ENCODE data around the gene DCAF8.

Gene DCAF8

DNA sequence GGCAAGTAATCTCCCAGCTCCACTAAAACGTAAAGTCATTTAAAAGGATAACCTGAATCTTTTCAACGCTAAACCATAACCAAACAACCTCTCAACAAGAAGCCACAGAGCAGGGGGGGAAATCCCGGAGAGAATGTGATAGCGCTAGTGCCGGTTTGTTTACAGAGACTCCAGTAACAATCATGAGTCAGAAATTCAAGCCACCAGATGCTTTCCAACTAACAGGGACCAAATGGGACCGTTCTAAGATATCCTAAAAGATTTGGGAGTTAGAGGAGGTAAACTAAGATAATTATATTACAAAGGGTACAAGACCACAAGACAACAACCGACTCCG is 825 bp downstream of the DCAF8 start:
- peak; percentile 42 to 58 for DNase-seq (ENCODE audit: low read depth in 2 of 2)

- no peak for DNase-seq (ENCODE audit: low read depth in 2 of 2)
Measured at GRCh38 chr1:160260406-160261382, 1.7 kb downstream of the DCAF8 start.

GRCh38 chr1:160258177-160258798 is 4.1 kb downstream of the DCAF8 start:
- DNase-seq (ENCODE audit: low read depth in 2 of 2): no peak

DNA sequence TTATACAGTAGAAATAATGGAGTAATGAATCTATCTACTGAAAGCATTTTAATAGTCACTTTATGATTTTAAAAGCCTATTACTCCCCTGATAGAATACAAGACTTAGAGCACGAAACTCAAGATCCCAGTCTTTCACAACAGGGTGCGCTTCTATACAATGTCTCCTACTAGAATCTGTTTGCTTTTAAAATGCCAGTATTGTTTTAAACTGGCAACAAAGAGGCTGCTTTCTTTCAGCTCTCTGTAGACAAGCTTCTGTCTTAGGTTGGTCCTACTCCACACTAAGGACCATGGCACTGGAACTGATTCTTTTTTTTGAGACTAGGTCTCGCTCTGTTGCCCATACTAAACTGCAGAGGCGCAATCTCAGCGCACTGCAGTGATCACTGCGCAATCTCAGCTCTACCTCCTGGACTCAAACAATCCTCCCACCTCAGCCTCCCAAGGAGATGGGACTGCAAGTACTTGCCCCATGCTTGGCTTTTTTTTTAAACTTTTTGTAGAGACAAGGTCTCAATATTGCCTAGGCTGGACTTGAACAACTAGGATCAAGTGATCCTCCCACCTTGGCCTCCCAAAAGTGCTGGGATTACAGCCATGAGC is 4.8 kb downstream of the DCAF8 start:
- no peak for DNase-seq (ENCODE audit: low read depth in 2 of 2)

DNA sequence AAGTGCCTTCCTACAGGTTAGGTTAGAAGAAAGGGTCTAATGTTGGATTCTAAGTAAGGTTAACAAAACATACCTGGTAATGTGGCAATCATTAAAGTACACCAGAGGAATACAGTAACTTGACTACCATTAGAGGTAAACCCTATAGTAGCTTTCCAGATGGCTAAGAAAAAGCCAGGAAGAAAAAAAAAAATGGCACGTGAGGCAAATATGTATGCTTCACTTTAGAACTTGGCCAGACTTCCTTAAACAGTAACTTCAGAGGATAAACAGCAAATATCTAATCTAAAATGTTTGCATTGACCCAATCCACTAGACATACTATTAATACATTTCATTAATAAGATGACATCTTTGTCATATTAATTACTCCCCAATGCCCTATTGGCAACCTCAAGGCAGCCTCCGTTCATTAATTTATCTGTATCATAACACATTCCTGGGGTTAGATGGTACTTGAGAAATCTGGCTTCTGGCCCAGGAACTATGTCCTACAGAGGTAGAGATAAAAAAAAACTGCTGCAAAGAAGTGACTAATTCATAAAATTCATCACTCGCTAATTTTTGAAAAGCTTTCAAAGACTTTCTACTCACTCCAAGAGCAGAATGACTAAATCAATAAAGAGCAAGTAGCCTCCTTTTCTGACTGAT is 5.8 kb downstream of the DCAF8 start:
- no peak for DNase-seq (ENCODE audit: low read depth in 2 of 2)

GRCh38 chr1:160255781-160256300 is 6.5 kb downstream of the DCAF8 start:
- no peak for DNase-seq (ENCODE audit: low read depth in 2 of 2)

DNA sequence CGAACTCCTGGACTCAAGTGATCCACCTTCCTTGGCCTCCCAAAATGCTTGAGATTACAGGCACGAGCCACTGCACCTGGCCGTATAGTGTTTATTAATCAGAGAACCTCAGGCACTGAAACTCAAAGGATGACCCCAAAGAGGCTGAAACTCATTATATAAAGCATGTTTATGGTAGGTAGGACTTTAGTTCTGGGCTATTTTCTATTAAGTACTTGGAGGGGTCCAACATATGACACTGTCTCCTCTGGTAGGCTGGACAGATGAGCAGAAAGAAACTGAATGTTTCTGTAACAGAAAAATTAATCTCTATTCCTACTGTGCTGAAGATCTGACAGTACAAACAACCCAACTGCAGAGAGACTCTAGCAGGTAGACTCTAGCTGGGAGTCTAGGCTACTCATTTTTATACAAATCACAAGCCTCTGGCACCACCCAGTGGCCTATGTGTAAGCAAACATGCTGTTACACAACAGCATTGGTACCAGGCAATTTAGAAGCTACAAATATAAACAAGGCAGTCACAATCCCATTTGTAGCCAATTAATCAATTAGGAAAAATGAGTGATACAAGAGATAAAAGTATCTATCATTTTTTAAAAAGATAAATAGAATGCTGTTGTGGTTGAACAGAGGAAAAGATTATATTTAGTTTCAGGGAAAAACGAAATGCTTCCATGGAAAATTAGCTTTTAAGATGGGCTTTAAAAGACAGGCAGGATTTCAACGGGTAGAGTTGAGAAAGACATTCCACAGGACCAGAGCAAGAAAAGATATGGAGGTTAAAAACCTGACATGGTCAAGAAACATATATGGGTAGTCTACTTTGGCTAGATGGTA is 10.4 kb downstream of the DCAF8 start:
- peak in 1 of 2 donors; percentile 33 for DNase-seq (ENCODE audit: low read depth in 2 of 2)

GRCh38 chr1:160251011-160251410 is 11.3 kb downstream of the DCAF8 start:
- no peak for DNase-seq (ENCODE audit: low read depth in 2 of 2)

DNA sequence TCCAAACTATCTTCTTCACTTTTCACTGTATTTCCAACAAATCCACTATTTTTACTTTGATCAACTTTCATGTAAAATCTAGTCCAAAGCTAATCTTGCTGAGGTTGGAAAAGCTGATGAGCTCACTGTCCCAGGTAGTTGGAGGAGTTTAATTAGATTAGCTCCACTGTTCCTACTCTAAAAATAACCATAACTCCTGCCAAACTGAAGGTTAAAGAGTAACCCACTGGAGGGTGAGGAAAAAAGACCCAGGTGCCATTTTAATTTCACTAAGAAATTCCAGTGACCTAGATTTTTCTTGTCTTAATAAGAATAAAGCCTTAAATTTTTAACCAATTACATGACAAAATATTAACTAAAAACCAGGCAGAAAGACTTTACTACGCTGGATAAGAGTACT is 15.3 kb downstream of the DCAF8 start:
- no peak for DNase-seq (ENCODE audit: low read depth in 2 of 2)

DNA sequence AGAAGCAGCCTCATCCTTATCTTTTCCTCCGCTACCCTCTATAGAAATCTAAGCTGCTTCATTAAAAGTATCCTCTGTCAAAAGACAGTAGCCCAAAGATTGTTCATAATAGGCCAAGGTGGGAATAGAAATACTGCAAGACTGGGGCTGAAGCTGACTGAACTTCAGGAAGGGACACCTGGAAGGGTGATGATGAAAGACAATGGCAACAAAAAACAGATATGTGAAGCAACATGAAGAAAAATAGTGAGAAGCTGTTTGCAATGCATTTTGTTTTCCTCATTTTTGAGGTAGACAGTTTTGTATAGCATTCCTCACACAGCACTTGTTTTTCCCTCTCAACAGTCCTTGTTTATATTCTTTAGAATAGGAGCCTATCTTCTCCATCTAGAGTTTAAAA is 16.9 kb downstream of the DCAF8 start:
- no peak for DNase-seq (ENCODE audit: low read depth in 2 of 2)

DNA sequence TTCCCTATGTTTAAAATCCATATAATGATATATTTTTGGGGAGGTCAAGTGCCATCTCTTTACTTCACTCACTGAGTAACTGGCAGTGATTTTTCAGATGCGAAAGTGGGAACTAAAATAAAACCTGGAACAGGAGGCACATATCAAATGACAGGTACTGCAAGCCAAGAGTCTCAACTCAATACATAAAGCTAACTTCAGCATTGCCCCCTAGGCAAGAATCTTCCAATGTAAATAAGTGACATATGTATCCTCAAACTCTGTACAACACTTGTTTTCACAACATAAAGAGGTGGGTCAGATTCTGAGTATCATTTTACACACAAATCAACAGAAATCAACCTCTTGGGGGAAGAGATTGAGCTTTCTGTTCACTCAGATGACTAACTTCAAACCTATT is 18.1 kb downstream of the DCAF8 start:
- DNase-seq (ENCODE audit: low read depth in 2 of 2): no peak

GRCh38 chr1:160243767-160244166 is 18.6 kb downstream of the DCAF8 start:
- DNase-seq (ENCODE audit: low read depth in 2 of 2): no peak

- DNase-seq (ENCODE audit: low read depth in 2 of 2): no peak
Measured at GRCh38 chr1:160239582-160240299, 22.6 kb downstream of the DCAF8 start.

GRCh38 chr1:160238408-160238807 is 23.9 kb downstream of the DCAF8 start:
- no peak for DNase-seq (ENCODE audit: low read depth in 2 of 2)

DNA sequence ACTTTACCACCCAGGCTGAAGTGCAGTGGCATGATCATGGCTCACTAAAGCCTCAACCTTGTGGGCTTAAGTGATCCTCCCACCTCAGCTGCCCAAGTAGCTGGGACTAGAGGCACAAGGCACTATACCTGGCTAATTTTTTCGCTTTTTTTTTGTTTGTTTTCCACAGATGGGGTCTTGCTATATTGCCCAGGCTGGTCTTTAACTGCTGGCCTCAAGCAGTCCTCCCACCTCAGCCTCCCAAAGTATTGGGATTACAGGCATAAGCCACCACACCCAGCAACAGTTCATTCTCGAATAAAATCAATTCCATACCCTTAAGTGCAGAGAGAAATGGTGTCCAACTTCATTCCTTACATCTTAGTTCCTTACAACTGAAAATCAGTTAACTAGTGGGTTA is 24.8 kb downstream of the DCAF8 start:
- DNase-seq (ENCODE audit: low read depth in 2 of 2): no peak

DNA sequence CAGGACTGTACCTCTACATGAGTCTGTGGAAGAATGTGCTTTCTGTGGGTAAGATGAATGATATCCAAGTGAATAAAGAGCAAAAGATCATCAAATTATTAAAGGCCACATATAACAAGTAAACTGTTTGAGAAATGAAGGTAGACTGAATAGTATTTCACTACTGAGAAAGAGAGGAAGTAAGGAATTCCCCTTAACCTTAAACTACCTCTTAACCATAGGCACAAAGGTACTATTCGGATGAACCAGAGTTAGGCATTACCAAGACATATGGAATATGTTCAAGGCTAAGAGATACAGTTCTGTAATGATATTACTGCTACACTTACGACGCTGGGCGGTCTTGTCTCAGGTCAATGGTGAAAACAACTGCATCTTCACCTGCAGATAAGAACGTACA is 25.5 kb downstream of the DCAF8 start:
- no peak for DNase-seq (ENCODE audit: low read depth in 2 of 2)

GRCh38 chr1:160232911-160233310 is 29.4 kb downstream of the DCAF8 start:
- no peak for DNase-seq (ENCODE audit: low read depth in 2 of 2)

- DNase-seq (ENCODE audit: low read depth in 2 of 2): no peak
Measured at GRCh38 chr1:160228431-160228830, 33.9 kb downstream of the DCAF8 start.

GRCh38 chr1:160227561-160227960 is 34.8 kb downstream of the DCAF8 start:
- DNase-seq (ENCODE audit: low read depth in 2 of 2): no peak

DNA sequence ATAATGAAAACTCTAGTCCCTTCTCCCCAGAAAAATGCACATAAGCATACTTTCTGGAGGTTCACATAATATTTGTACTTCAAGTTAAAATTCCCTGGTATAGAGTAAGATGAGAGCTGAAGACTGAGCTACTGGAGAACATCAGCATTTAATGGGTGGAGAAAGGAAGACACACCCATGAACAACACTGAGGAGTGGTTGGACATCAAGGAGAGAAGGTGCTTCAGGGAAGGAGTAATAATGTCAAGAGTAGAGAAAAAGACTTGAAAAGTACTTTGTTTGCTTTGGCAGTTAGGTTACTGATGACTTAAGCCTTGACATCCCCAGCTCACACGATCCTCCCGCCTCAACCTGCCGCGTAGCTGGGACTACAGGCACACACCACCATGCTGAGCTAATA is 35.3 kb downstream of the DCAF8 start:
- DNase-seq (ENCODE audit: low read depth in 2 of 2): no peak

DNA sequence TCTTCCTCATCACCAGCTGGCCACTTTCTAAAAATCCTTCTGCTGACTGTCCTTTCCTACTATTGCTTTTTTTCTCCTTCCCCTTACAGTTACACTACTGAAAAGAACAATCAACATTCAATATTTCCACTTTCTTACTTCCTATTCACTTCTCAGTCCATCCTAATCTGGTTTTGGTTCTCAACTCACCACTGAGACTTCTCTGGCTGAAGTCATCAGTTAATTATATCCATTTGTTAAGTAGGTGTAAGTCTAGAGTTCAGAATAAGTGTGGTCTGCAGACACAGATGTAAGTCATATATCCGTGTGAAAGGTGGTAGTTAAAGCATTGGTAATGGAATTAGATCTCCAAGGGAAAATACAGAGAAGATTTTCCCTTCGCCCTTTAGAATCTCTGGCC is 35.7 kb downstream of the DCAF8 start:
- DNase-seq (ENCODE audit: low read depth in 2 of 2): no peak

All from activated CD8-positive, alpha-beta memory T cell treated with anti-CD3 and anti-CD28 coated beads for 4 hours (primary cell).